A549 (cell line): Measurements from ENCODE around the gene TCF7L1. TPM values are rescaled to one million over a fixed set of nuclear protein-coding genes. Genes with fewer than 3 reads are reported as not detected.

Source experiments
- BCL3 ChIP-seq: fragments of >200 bp; sonication (Bioruptor Twin); formaldehyde crosslinking; IDR thresholded peaks from 3 replicates; pipeline ENCODE4 v1.6.1; 2016
- BHLHE40 ChIP-seq: IDR thresholded peaks from 2 replicates; pipeline ENCODE4 v1.6.1; 2012; ENCODE audit warnings: low read depth, low read length, inconsistent platforms
- CBX2 ChIP-seq: fragments of 200-600 bp; sonication (generic); IDR thresholded peaks from 2 replicates; pipeline ENCODE4 v1.6.1; 2016; ENCODE audit warnings: low read depth, mild to moderate bottlenecking, borderline replicate concordance
- CBX8 ChIP-seq: fragments of 200-600 bp; sonication (generic); IDR thresholded peaks from 2 replicates; pipeline ENCODE4 v1.6.1; 2016
- CEBPB ChIP-seq, 2 experiments: fragments of >200 bp in 1 of 2; sonication (Bioruptor Twin) in 1 of 2; formaldehyde crosslinking in 1 of 2; IDR thresholded peaks; 2 replicates each; pipeline ENCODE4 v1.6.1; 2012 to 2016
- CHD2 ChIP-seq: fragments of 150-350 bp; IDR thresholded peaks from 2 replicates; pipeline ENCODE4 v1.6.1; 2014; ENCODE audit warnings: low read length; ENCODE audit not compliant: partially characterized antibody
- CHD4 ChIP-seq: fragments of 200-600 bp; sonication (generic); IDR thresholded peaks from 2 replicates; pipeline ENCODE4 v1.6.1; 2016; ENCODE audit warnings: antibody characterized with exemption, mild to moderate bottlenecking, borderline replicate concordance
- CTCF ChIP-seq: fragments of >200 bp; sonication (Bioruptor Twin); formaldehyde crosslinking; IDR thresholded peaks from 3 replicates; pipeline ENCODE4 v1.5.1; 2016
- EHF ChIP-seq: fragments of 250-450 bp; sonication (Bioruptor Pico); IDR thresholded peaks from 2 replicates; pipeline ENCODE4 v1.5.0; 2020; ENCODE audit warnings: mild to moderate bottlenecking
- EHMT2 ChIP-seq: fragments of 200-600 bp; sonication (generic); IDR thresholded peaks from 2 replicates; pipeline ENCODE4 v1.6.1; 2016; ENCODE audit warnings: antibody characterized with exemption, low read depth, mild to moderate bottlenecking, moderate library complexity
- ELK1 ChIP-seq: fragments of 150-350 bp; IDR thresholded peaks from 2 replicates; pipeline ENCODE4 v1.6.1; 2014; ENCODE audit warnings: low read depth, mild to moderate bottlenecking, low read length
- EP300 ChIP-seq, 2 experiments: fragments of >200 bp; sonication (Bioruptor Twin); formaldehyde crosslinking; IDR thresholded peaks; 2 replicates in 1 of 2; 3 replicates in 1 of 2; pipeline ENCODE4 v1.6.1; 2016 to 2017
- ESRRA ChIP-seq: fragments of 150-350 bp; IDR thresholded peaks from 2 replicates; pipeline ENCODE4 v1.6.1; 2014; ENCODE audit warnings: mild to moderate bottlenecking, low read length, borderline replicate concordance
- FOSB ChIP-seq: fragments of 250-450 bp; sonication (Bioruptor Pico); IDR thresholded peaks from 2 replicates; pipeline ENCODE4 v1.5.0; 2020; ENCODE audit warnings: mild to moderate bottlenecking, moderate library complexity
- FOSL2 ChIP-seq, 2 experiments: fragments of 450-650 bp in 1 of 2; fragments of >200 bp in 1 of 2; sonication (Bioruptor Twin) in 1 of 2; formaldehyde crosslinking; IDR thresholded peaks; 2 replicates each; pipeline versions ENCODE4 v1.5.0 to v1.6.1; 2016 to 2020; ENCODE audit warnings: mild to moderate bottlenecking in 1 of 2, moderate library complexity in 1 of 2
- FOXS1 ChIP-seq: fragments of 250-450 bp; sonication (Bioruptor Pico); IDR thresholded peaks from 2 replicates; pipeline ENCODE4 v1.5.0; 2020; ENCODE audit warnings: mild to moderate bottlenecking, moderate library complexity
- GATA3 ChIP-seq: IDR thresholded peaks from 2 replicates; pipeline ENCODE4 v1.6.1; 2012; ENCODE audit warnings: borderline replicate concordance
- HEYL ChIP-seq: fragments of 250-450 bp; sonication (Bioruptor Pico); IDR thresholded peaks from 2 replicates; pipeline ENCODE4 v1.8.0; 2021; ENCODE audit warnings: mild to moderate bottlenecking, moderate library complexity
- HMGXB4 ChIP-seq: fragments of 250-450 bp; sonication (Bioruptor Pico); IDR thresholded peaks from 2 replicates; pipeline ENCODE4 v1.5.0; 2021; ENCODE audit warnings: mild to moderate bottlenecking, moderate library complexity, borderline replicate concordance
- HOXA7 ChIP-seq: fragments of 250-450 bp; sonication (Bioruptor Pico); IDR thresholded peaks from 2 replicates; pipeline ENCODE4 v1.5.0; 2020; ENCODE audit warnings: mild to moderate bottlenecking, moderate library complexity
- HOXB13 ChIP-seq: fragments of 250-450 bp; sonication (Bioruptor Pico); IDR thresholded peaks from 2 replicates; pipeline ENCODE4 v1.5.0; 2020; ENCODE audit warnings: low read depth, mild to moderate bottlenecking, moderate library complexity
- HOXB5 ChIP-seq: fragments of 250-450 bp; sonication (Bioruptor Pico); IDR thresholded peaks from 2 replicates; pipeline ENCODE4 v1.5.0; 2020; ENCODE audit warnings: mild to moderate bottlenecking, moderate library complexity
- JUN ChIP-seq, 2 experiments: fragments of >200 bp; sonication (Bioruptor Twin); formaldehyde crosslinking; IDR thresholded peaks; 2 replicates in 1 of 2; 3 replicates in 1 of 2; pipeline ENCODE4 v1.6.1; 2016 to 2017
- KDM5A ChIP-seq: fragments of 200-600 bp; sonication (generic); IDR thresholded peaks from 2 replicates; pipeline ENCODE4 v1.6.1; 2016; ENCODE audit warnings: antibody characterized with exemption, mild to moderate bottlenecking
- MAFK ChIP-seq: fragments of 450-650 bp; IDR thresholded peaks from 2 replicates; pipeline ENCODE4 v1.6.1; 2014; ENCODE audit not compliant: partially characterized antibody
- MAZ ChIP-seq: fragments of 150-350 bp; IDR thresholded peaks from 2 replicates; pipeline ENCODE4 v1.6.1; 2014; ENCODE audit warnings: antibody characterized with exemption, low read depth, low read length, borderline replicate concordance
- MYC ChIP-seq: IDR thresholded peaks from 2 replicates; pipeline ENCODE4 v1.6.1; 2012; ENCODE audit warnings: mild to moderate bottlenecking, inconsistent platforms, low read length, improper control_type of control experiment, borderline replicate concordance
- NPAS2 ChIP-seq: fragments of 250-450 bp; sonication (Bioruptor Pico); IDR thresholded peaks from 2 replicates; pipeline ENCODE4 v1.8.0; 2022; ENCODE audit warnings: mild to moderate bottlenecking, moderate library complexity, borderline replicate concordance
- NR3C1 ChIP-seq: fragments of >200 bp; sonication (Bioruptor Twin); formaldehyde crosslinking; IDR thresholded peaks from 3 replicates; pipeline ENCODE4 v1.6.1; 2017
- PHF8 ChIP-seq: fragments of 200-600 bp; sonication (generic); IDR thresholded peaks from 2 replicates; pipeline ENCODE4 v1.6.1; 2016; ENCODE audit warnings: low read depth, mild to moderate bottlenecking, antibody characterized with exemption, moderate library complexity, borderline replicate concordance
- POLR2AphosphoS2 ChIP-seq: conservative IDR thresholded peaks from 2 replicates; pipeline ENCODE4 v1.6.1; 2012; ENCODE audit warnings: low read length, improper control_type of control experiment, inconsistent platforms
- RARB ChIP-seq: fragments of 250-450 bp; sonication (Bioruptor Pico); IDR thresholded peaks from 2 replicates; pipeline ENCODE4 v1.8.0; 2021; ENCODE audit warnings: mild to moderate bottlenecking, moderate library complexity
- RCOR1 ChIP-seq: fragments of 150-350 bp; IDR thresholded peaks from 2 replicates; pipeline ENCODE4 v1.6.1; 2014; ENCODE audit warnings: antibody characterized with exemption, low read length, low read depth
- RFX5 ChIP-seq: fragments of 450-650 bp; IDR thresholded peaks from 2 replicates; pipeline ENCODE4 v1.7.1; 2014; ENCODE audit warnings: antibody characterized with exemption, mild to moderate bottlenecking, moderate library complexity
- RNF2 ChIP-seq: fragments of 200-600 bp; sonication (generic); IDR thresholded peaks from 2 replicates; pipeline ENCODE4 v1.6.1; 2016; ENCODE audit warnings: low read depth, mild to moderate bottlenecking, antibody characterized with exemption, moderate library complexity, borderline replicate concordance
- TFCP2L1 ChIP-seq: fragments of 250-450 bp; sonication (Bioruptor Pico); IDR thresholded peaks from 2 replicates; pipeline ENCODE4 v1.5.0; 2021; ENCODE audit warnings: mild to moderate bottlenecking
- TP53 ChIP-seq: fragments of 250-450 bp; sonication (Bioruptor Pico); IDR thresholded peaks from 2 replicates; pipeline ENCODE4 v1.5.0; 2021; ENCODE audit warnings: mild to moderate bottlenecking, moderate library complexity
- ZNF302 ChIP-seq: fragments of 250-450 bp; sonication (Bioruptor Pico); IDR thresholded peaks from 2 replicates; pipeline ENCODE4 v1.9.0; 2021; ENCODE audit warnings: inconsistent platforms, mild to moderate bottlenecking, moderate library complexity
- ZSCAN20 ChIP-seq: fragments of 250-450 bp; sonication (Bioruptor Pico); IDR thresholded peaks from 2 replicates; pipeline ENCODE4 v1.8.0; 2022; ENCODE audit warnings: mild to moderate bottlenecking, moderate library complexity
- polyA plus RNA-seq, 4 experiments: library from polyadenylated mRNA; depleted of rRNA in 3 of 4; stranded (reverse); fragments of >200 nt; fragmentation: RNase III in 1 of 4; extraction: RNeasy Plus Mini Kit Qiagen cat#74134 plus additional on column Dnase treatment in 1 of 4; gene quantifications; 2 replicates in 3 of 4; 3 replicates in 1 of 4; pipeline ENCODE4 v1.2.3, GENCODE V29; 2011 to 2017

Gene TCF7L1
- polyA plus RNA-seq, 2 of the 4 experiments (the other 2 are of a cell fraction) = 0.68 to 4.4 TPM

GRCh38 chr2:85327822-85328617 is 194.8 kb downstream of the TCF7L1 start, which contains the start of gene TGOLN2 (continued):
- TF ChIP-seq MAFK = peak; percentile 16
- TF ChIP-seq RFX5 = peak; percentile 56; the same call in 1 of the 2 replicates
- peak; percentile 96 to 99 for TF ChIP-seq JUN (IDR thresholded peaks at IDR 0.05)
- no peak for TF ChIP-seq CBX8
- TF ChIP-seq CTCF = no peak
- no peak for TF ChIP-seq EP300 (IDR thresholded peaks at IDR 0.05)
- no peak for TF ChIP-seq MYC
- TF ChIP-seq EHF (CRISPR knock-in tag) = no peak
- no peak for TF ChIP-seq ESRRA
- no peak for TF ChIP-seq FOXS1
- no peak for TF ChIP-seq RCOR1
- no peak for TF ChIP-seq KDM5A
- TF ChIP-seq BHLHE40 = no peak
- no peak for TF ChIP-seq CHD4
- TF ChIP-seq CEBPB (IDR thresholded peaks at IDR 0.05) = no peak
- TF ChIP-seq CBX2 = no peak
- TF ChIP-seq GATA3 = peak; percentile 65
- TF ChIP-seq HOXB13 (CRISPR knock-in tag) = peak; percentile 62; the same call in 1 of the 2 replicates
- no peak for TF ChIP-seq FOSL2 (IDR thresholded peaks at IDR 0.05)
- TF ChIP-seq FOSL2 (CRISPR knock-in tag; IDR thresholded peaks at IDR 0.05) = no peak
- TF ChIP-seq NR3C1 = no peak
- peak; percentile 99 for TF ChIP-seq BCL3
- peak; percentile 40; the same call in 1 of the 2 replicates for TF ChIP-seq HOXB5 (CRISPR knock-in tag)
- no peak for TF ChIP-seq ZSCAN20 (CRISPR knock-in tag)
- no peak for TF ChIP-seq NPAS2
- no peak for TF ChIP-seq ZNF302 (CRISPR knock-in tag)
- no peak for TF ChIP-seq HEYL (CRISPR knock-in tag)
- TF ChIP-seq FOSB (CRISPR knock-in tag) = no peak
- no peak for TF ChIP-seq ELK1
- no peak for TF ChIP-seq TFCP2L1 (CRISPR knock-in tag)
- peak; percentile 96 for TF ChIP-seq CHD2
- no peak for TF ChIP-seq HOXA7
- no peak for TF ChIP-seq TP53 (CRISPR knock-in tag)
- no peak for TF ChIP-seq EHMT2
- no peak for TF ChIP-seq MAZ
- TF ChIP-seq RARB (CRISPR knock-in tag) = peak; percentile 77
- TF ChIP-seq HMGXB4 (CRISPR knock-in tag) = no peak
- no peak for TF ChIP-seq RNF2
- no peak for TF ChIP-seq POLR2AphosphoS2
- peak; percentile 97 for TF ChIP-seq PHF8
